Measurements from ENCODE around the gene HOXA10.

DNA sequence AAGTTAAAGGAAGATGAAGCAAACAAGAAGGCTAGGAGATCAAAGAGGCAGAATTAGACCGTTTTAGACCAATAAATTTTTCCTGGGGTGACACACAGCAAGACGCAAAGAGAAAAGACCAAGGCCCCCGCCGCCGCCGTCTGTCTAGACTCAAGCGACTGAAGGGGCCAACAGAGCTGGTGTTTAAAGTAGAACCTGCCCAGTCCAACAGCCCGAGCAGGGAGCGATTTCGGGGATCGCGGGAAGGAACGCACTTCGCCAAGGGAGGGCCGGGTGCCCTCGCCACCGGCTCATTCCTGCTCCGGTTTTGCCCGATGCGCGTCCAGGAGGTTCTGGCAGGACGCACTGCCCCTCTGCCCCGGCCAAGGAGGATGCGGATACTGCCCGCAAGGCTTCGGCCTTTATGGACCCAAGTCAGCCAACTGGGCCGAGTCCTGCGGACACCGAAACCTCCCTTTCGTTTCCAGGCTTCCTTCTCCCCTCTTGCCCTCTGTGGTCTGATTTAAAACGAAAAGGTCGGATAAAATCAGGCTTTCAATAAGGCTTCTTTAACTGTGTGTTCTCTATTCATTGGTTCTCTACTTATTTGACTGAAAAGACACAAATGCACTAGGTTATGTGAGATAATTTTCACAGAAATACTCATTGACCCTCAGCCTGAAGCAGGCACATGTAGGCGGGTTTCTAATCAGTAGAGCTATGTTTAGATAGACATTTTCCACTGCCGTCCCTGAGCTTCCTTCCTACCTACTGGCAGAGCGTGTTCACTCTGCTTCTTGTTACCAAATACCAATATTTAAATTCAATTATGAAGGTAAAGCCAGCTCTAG, 15.5 kb downstream of the HOXA10 start:
- TF ChIP-seq POLR2A (IDR thresholded peaks at IDR 0.05), result no peak
- TF ChIP-seq, protein P1, sequence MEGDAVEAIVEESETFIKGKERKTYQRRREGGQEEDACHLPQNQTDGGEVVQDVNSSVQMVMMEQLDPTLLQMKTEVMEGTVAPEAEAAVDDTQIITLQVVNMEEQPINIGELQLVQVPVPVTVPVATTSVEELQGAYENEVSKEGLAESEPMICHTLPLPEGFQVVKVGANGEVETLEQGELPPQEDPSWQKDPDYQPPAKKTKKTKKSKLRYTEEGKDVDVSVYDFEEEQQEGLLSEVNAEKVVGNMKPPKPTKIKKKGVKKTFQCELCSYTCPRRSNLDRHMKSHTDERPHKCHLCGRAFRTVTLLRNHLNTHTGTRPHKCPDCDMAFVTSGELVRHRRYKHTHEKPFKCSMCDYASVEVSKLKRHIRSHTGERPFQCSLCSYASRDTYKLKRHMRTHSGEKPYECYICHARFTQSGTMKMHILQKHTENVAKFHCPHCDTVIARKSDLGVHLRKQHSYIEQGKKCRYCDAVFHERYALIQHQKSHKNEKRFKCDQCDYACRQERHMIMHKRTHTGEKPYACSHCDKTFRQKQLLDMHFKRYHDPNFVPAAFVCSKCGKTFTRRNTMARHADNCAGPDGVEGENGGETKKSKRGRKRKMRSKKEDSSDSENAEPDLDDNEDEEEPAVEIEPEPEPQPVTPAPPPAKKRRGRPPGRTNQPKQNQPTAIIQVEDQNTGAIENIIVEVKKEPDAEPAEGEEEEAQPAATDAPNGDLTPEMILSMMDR (IDR thresholded peaks at IDR 0.05), result no peak
